Measurements from ENCODE around the gene OGT.

DNA sequence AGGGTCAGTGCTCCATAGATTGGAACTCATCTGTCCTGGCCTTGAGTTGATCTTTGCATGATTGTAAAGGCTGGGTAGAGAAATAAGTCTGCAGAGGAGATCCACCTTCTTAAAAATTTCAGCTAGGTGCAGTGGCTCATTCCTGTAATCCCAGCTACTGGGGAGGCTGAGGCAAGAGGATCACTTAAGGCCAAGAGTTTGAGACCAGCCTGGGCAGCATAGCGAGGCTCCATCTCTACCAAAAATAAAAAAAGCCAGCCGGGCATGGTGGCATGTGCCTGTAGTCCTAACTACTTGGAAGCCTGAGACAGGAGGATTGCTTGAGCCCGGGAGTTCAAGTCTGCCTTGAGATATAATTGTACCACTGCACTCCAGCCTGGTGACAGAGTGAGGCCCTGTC is 85.9 kb downstream of the OGT start:
- TF ChIP-seq POLR2AphosphoS5 (IDR thresholded peaks at IDR 0.05) (no peak), EP300 (IDR thresholded peaks at IDR 0.05) (no peak), CTCF (IDR thresholded peaks at IDR 0.05) (no peak)
